Right lobe of liver (tissue), 6 donors: ENCODE measurements around the gene OPRL1. TPM values are rescaled to one million over a fixed set of nuclear protein-coding genes. Genes with fewer than 3 reads are reported as not detected.

Source experiments
- ATAC-seq, 4 donors: fragments of 200-7000 bp; cut with Tn5 transposase; one replicate each; pipeline ENCODE4 v1.9.1; 2020; ENCODE audit warnings: mild to moderate bottlenecking in 4 of 4, moderate library complexity in 4 of 4
- DNase-seq, 3 donors: peaks; one replicate each; pipeline ENCODE4 v3.0.0-alpha.2; 2020
- H3K27ac ChIP-seq, 3 donors: fragments of 200-600 bp; one replicate each; pipeline ENCODE4 v1.8.0; 2022
- H3K27me3 ChIP-seq, 2 donors: fragments of 200-600 bp; one replicate each; pipeline ENCODE4 v1.8.0; 2022
- H3K36me3 ChIP-seq, 4 donors: fragments of 200-600 bp; sonication (generic) in 1 of 4; one replicate each; pipeline versions ENCODE4 v1.5.1 to v1.8.0; 2017 to 2022; ENCODE audit warnings: control low read depth in 1 of 4
- H3K4me1 ChIP-seq, 4 donors: fragments of 200-600 bp; sonication (generic) in 1 of 4; one replicate each; pipeline versions ENCODE4 v1.5.1 to v1.8.0; 2017 to 2022; ENCODE audit warnings: control low read depth in 1 of 4
- H3K4me3 ChIP-seq, 3 donors: fragments of 200-600 bp; one replicate each; pipeline ENCODE4 v1.8.0; 2022
- H3K9me3 ChIP-seq, 4 donors: fragments of 200-600 bp; sonication (generic) in 1 of 4; one replicate each; pipeline versions ENCODE4 v1.5.1 to v1.8.0; 2017 to 2022; ENCODE audit warnings: control low read depth in 1 of 4
- CTCF ChIP-seq, 4 donors: fragments of 200-600 bp in 3 of 4; fragments of 450-650 bp in 1 of 4; IDR thresholded peaks; one replicate each; pipeline versions ENCODE4 v1.5.1 to v1.8.0; 2016 to 2022; ENCODE audit warnings: antibody characterized with exemption in 4 of 4, mild to moderate bottlenecking in 2 of 4
- POLR2A ChIP-seq: fragments of 450-650 bp; IDR thresholded peaks from one replicate; pipeline ENCODE4 v1.6.1; 2017; ENCODE audit warnings: antibody characterized with exemption, mild to moderate bottlenecking
- WGBS: methylation state at CpG from one replicate; pipeline ENCODE4 v1.1.6; 2018; ENCODE audit warnings: low coverage, low lambda C conversion rate; ENCODE audit not compliant: insufficient coverage; ENCODE audit errors: missing lambda C conversion rate; 5-methylcytosine and 5-hydroxymethylcytosine counted together
- intact Hi-C, 2 donors: fragments of 100-400 bp; cut with DNase I; formaldehyde crosslinking; loops; one replicate each; pipeline versions ENCODE4 v1.11.2 to v1.14.1; 2022
- long read RNA-seq: library from polyadenylated mRNA; unstranded; transcript quantifications from one replicate; pipeline ENCODE4 v2.0.0, GENCODE V29; 2019
- total RNA-seq, 6 experiments: library from RNA; depleted of rRNA in 2 of 6; stranded (reverse); fragments of >200 nt in 2 of 6; fragmentation: NEBNext Ultra II Directional in 3 of 6; extraction: Animal tissue kit (Norgen Biotek cat#: 25700) in 3 of 6; gene quantifications; one replicate each; pipeline versions ENCODE4 v1.1.0 to v1.2.4, GENCODE V29; 2016 to 2023
- donor health status: DM: no; HTN: yes; CAD: no.
- donor health status: DM: no; HTN: no; CAD: no.
- donor health status: DM: no; HTN: no; CAD: no.
- donor health status: DM: no; HTN: yes; CAD: no.
- donor health status: DM: no; HTN: yes; CAD: no.

The OPRL1 gene
- under 1 TPM in 5 of 6 experiments, not detected in 1; 0.13 to 0.32 (median 0.25) TPM for total RNA-seq
- long read RNA-seq: 0 reads

- peak within 1 kb of the TSS; percentile 50 to 73 (median 68) for H3K27ac ChIP-seq
- DNase-seq: no peak
- peak in 2 of 4 donors; percentile 1 to 2 for ATAC-seq
- TF ChIP-seq CTCF (IDR thresholded peaks at IDR 0.05): no peak
- TF ChIP-seq POLR2A: no peak
- H3K36me3 ChIP-seq: no peaks in the 10 kb centered on the region
- H3K4me1 ChIP-seq: peaks cover 0 to 18% (median 1%) of the 10 kb centered on the region in 4 donors
- WGBS: 10% methylated on average over 6 of the region's 62 CpGs
- peak within 1 kb of the TSS; percentile 56 to 63 (median 58) for H3K4me3 ChIP-seq
- peaks cover 0 to 12% of the 10 kb centered on the region in 2 donors for H3K27me3 ChIP-seq
- intact Hi-C loops: no loop called here
- H3K9me3 ChIP-seq: no peaks in the 10 kb centered on the region
Measured at GRCh38 chr20:64080013-64080812, at the start of gene OPRL1. OPRL1 (plus strand) TSS chr20:64080082; CDS start chr20:64092721, 12,639 bp downstream.

- intact Hi-C loops: no loop called here
- ATAC-seq (no peak), DNase-seq (no peak)
Measured at GRCh38 chr20:64030371-64031134, 49.3 kb upstream of the OPRL1 start.

GRCh38 chr20:64031822-64032314 lies 48.0 kb upstream of the OPRL1 start:
- Histone ChIP-seq H3K9me3 (no peaks in the 10 kb centered on the region), H3K27ac (no peak overlapping the region), H3K36me3 (peaks cover 0 to 56% (median 28%) of the 10 kb centered on the region in 4 donors), H3K27me3 (no peaks in the 10 kb centered on the region), H3K4me3 (no peak overlapping the region), H3K4me1 (no peaks in the 10 kb centered on the region)
- TF ChIP-seq POLR2A (no peak), CTCF (IDR thresholded peaks at IDR 0.05) (no peak)
- DNase-seq (no peak), ATAC-seq (no peak)
- WGBS: no CpG with 5 or more reads among the region's 19 CpGs
- intact Hi-C loops: no loop called here

More at GRCh38 chr20:64030371-64031134, 49.3 kb upstream of the OPRL1 start:
- H3K9me3 ChIP-seq: no peaks in the 10 kb centered on the region
- H3K36me3 ChIP-seq: peaks cover 0 to 68% (median 34%) of the 10 kb centered on the region in 4 donors
- no peak overlapping the region for H3K27ac ChIP-seq
- no peak overlapping the region for H3K4me3 ChIP-seq
- no peaks in the 10 kb centered on the region for H3K27me3 ChIP-seq
- H3K4me1 ChIP-seq: peaks cover 0 to 2% (median 0%) of the 10 kb centered on the region in 4 donors
- no peak for TF ChIP-seq POLR2A
- no peak for TF ChIP-seq CTCF (IDR thresholded peaks at IDR 0.05)
- WGBS: 80% methylated on average over 1 of the region's 20 CpGs

- no peak for DNase-seq
- ATAC-seq: no peak
- Histone ChIP-seq H3K9me3 (no peaks in the 10 kb centered on the region), H3K4me1 (peaks cover 0 to 3% (median 0%) of the 10 kb centered on the region in 4 donors), H3K36me3 (peaks cover 0 to 45% (median 19%) of the 10 kb centered on the region in 4 donors), H3K27ac (no peak overlapping the region), H3K4me3 (no peak overlapping the region), H3K27me3 (no peaks in the 10 kb centered on the region)
- WGBS: 72% methylated on average over 3 of the region's 31 CpGs
- intact Hi-C loops: no loop called here
- TF ChIP-seq POLR2A: no peak
- no peak for TF ChIP-seq CTCF (IDR thresholded peaks at IDR 0.05)
Measured at GRCh38 chr20:64032706-64033624, 46.9 kb upstream of the OPRL1 start.
